ENCODE data around the gene LYRM4.

Gene LYRM4

DNA sequence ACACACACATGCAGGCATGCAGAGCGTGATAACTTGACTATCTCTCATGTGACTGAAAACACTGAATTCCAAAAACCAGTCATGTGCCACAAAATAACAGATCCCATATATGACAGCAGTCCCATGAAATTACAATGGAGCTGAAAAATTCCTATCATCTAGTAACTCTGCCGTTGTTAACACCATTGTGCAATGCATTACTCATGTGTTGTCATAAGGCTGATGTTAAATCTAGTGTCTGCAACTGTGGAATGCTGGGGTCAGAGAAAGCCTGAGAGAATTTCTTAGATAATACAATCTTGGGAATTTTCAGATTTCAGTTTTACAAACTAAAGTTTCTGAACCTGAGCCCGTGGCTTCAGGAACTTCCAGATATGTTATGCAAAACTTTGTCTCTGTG, 70.2 kb downstream of the LYRM4 start:
- H2AFZ ChIP-seq (ENCODE audit: low read depth, low read length): no peak overlapping the region
- no peaks in the 10 kb centered on the region for H3K79me2 ChIP-seq (ENCODE audit: low read length)
- H3K27ac ChIP-seq (ENCODE audit: low read length): no peak overlapping the region
- no peak for TF ChIP-seq EZH2phosphoT487 (IDR thresholded peaks at IDR 0.05; ENCODE audit: low read depth)
- TF ChIP-seq, protein P1, sequence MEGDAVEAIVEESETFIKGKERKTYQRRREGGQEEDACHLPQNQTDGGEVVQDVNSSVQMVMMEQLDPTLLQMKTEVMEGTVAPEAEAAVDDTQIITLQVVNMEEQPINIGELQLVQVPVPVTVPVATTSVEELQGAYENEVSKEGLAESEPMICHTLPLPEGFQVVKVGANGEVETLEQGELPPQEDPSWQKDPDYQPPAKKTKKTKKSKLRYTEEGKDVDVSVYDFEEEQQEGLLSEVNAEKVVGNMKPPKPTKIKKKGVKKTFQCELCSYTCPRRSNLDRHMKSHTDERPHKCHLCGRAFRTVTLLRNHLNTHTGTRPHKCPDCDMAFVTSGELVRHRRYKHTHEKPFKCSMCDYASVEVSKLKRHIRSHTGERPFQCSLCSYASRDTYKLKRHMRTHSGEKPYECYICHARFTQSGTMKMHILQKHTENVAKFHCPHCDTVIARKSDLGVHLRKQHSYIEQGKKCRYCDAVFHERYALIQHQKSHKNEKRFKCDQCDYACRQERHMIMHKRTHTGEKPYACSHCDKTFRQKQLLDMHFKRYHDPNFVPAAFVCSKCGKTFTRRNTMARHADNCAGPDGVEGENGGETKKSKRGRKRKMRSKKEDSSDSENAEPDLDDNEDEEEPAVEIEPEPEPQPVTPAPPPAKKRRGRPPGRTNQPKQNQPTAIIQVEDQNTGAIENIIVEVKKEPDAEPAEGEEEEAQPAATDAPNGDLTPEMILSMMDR (IDR thresholded peaks at IDR 0.05; ENCODE audit: low read depth, low read length): no peak
- peaks cover 14% of the 10 kb centered on the region for H3K4me1 ChIP-seq (ENCODE audit: low read length)
- H4K20me1 ChIP-seq (ENCODE audit: insufficient read depth, low read length): 0 out of 2 replicates have a peak, but pooled peaks cover 3% of the 10 kb centered on the region
- no peaks in the 10 kb centered on the region for H3K9me3 ChIP-seq (ENCODE audit: insufficient read depth, low read length)
- H3K4me3 ChIP-seq (ENCODE audit: low read length): no peak overlapping the region
- H3K27me3 ChIP-seq (ENCODE audit: low read depth, low read length): no peaks in the 10 kb centered on the region
- H3K4me2 ChIP-seq (ENCODE audit: low read length): no peak overlapping the region
- no peaks in the 10 kb centered on the region for H3K36me3 ChIP-seq (replicated peaks; ENCODE audit: low read depth, low read length)
- no peak overlapping the region for H3K9ac ChIP-seq (ENCODE audit: low read length)

DNA sequence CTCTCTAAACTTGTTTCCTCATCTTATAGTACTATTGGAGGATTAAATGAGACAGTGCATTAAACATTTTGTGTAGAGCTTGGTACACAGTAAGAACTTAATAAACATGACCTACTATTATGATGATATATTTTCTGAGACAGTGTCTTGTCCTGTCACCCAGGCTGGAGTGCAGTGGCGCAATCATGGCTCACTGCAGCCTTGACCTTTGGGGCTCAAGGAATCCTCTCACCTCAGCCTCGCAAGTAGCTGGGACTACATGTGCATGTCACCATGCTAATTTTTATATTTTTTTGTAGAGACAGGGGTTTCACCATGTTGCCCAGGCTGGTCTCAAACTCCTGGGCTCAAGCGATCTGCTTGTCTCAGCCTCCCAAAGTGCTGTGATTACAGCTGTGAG, 72.1 kb downstream of the LYRM4 start:
- TF ChIP-seq EZH2phosphoT487 (IDR thresholded peaks at IDR 0.05; ENCODE audit: low read depth): no peak
- TF ChIP-seq, protein P1 (IDR thresholded peaks at IDR 0.05; ENCODE audit: low read depth, low read length): no peak
- Histone ChIP-seq H3K9me3 (ENCODE audit: insufficient read depth, low read length) (no peaks in the 10 kb centered on the region), H3K4me2 (ENCODE audit: low read length) (no peak overlapping the region), H3K27ac (ENCODE audit: low read length) (no peak overlapping the region), H2AFZ (ENCODE audit: low read depth, low read length) (no peak overlapping the region), H3K79me2 (ENCODE audit: low read length) (no peaks in the 10 kb centered on the region), H3K4me3 (ENCODE audit: low read length) (no peak overlapping the region), H3K4me1 (ENCODE audit: low read length) (peaks cover 14% of the 10 kb centered on the region), H3K27me3 (ENCODE audit: low read depth, low read length) (no peaks in the 10 kb centered on the region), H3K36me3 (replicated peaks; ENCODE audit: low read depth, low read length) (no peaks in the 10 kb centered on the region), H4K20me1 (ENCODE audit: insufficient read depth, low read length) (0 out of 2 replicates have a peak, but pooled peaks cover 3% of the 10 kb centered on the region), H3K9ac (ENCODE audit: low read length) (no peak overlapping the region)

DNA sequence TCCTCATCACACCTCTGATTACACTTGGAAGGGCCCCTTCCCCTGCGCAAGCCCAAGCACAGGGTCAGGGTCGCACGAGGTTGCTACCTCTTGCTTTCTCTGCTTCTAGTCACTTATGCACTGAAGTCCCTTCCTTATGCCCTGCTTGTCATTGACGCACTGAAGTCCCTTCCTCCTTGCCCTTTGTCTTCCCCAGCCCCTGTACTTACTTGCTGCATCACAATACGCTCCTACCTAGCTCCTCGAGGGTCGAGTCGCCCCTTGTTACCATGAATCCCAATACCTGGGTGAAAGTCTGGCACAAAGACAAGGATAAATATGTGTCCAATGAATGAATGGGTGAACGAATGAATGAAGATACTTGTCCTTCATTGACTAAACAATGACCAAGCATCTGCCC, 75.9 kb downstream of the LYRM4 start:
- Histone ChIP-seq H3K4me2 (ENCODE audit: low read length) (no peak overlapping the region), H3K9ac (ENCODE audit: low read length) (no peak overlapping the region), H3K27me3 (ENCODE audit: low read depth, low read length) (no peaks in the 10 kb centered on the region), H2AFZ (ENCODE audit: low read depth, low read length) (no peak overlapping the region), H4K20me1 (ENCODE audit: insufficient read depth, low read length) (no peaks in the 10 kb centered on the region), H3K79me2 (ENCODE audit: low read length) (no peaks in the 10 kb centered on the region), H3K36me3 (replicated peaks; ENCODE audit: low read depth, low read length) (no peaks in the 10 kb centered on the region), H3K27ac (ENCODE audit: low read length) (no peak overlapping the region), H3K9me3 (ENCODE audit: insufficient read depth, low read length) (no peaks in the 10 kb centered on the region), H3K4me1 (ENCODE audit: low read length) (no peaks in the 10 kb centered on the region), H3K4me3 (ENCODE audit: low read length) (no peak overlapping the region)
- no peak for TF ChIP-seq EZH2phosphoT487 (IDR thresholded peaks at IDR 0.05; ENCODE audit: low read depth)
- TF ChIP-seq, protein P1 (IDR thresholded peaks at IDR 0.05; ENCODE audit: low read depth, low read length): no peak

DNA sequence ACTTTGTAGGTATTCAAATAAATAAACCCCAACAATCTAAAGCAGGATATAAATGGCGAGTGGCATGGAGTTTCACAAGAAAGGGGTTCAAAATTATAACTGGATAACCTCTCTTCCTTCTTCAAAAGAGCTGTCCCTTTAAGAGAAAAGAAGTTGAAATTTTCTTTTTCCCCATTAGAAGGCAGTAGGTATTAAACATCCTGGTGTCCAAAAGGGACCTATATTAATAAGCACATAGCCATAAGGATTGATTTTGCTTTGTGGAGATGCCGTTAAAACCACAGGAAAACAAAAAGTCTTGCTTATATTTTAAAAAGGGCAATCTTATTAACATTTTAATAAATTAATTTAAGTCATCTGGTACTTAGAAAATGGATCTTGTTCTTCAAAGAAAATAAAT, 76.5 kb downstream of the LYRM4 start:
- no peak overlapping the region for H3K4me3 ChIP-seq (ENCODE audit: low read length)
- no peaks in the 10 kb centered on the region for H3K36me3 ChIP-seq (replicated peaks; ENCODE audit: low read depth, low read length)
- H3K27ac ChIP-seq (ENCODE audit: low read length): no peak overlapping the region
- no peak overlapping the region for H3K9ac ChIP-seq (ENCODE audit: low read length)
- no peaks in the 10 kb centered on the region for H4K20me1 ChIP-seq (ENCODE audit: insufficient read depth, low read length)
- H3K4me1 ChIP-seq (ENCODE audit: low read length): no peaks in the 10 kb centered on the region
- no peaks in the 10 kb centered on the region for H3K79me2 ChIP-seq (ENCODE audit: low read length)
- TF ChIP-seq, protein P1 (IDR thresholded peaks at IDR 0.05; ENCODE audit: low read depth, low read length): no peak
- no peak for TF ChIP-seq EZH2phosphoT487 (IDR thresholded peaks at IDR 0.05; ENCODE audit: low read depth)
- no peaks in the 10 kb centered on the region for H3K27me3 ChIP-seq (ENCODE audit: low read depth, low read length)
- H3K4me2 ChIP-seq (ENCODE audit: low read length): no peak overlapping the region
- no peaks in the 10 kb centered on the region for H3K9me3 ChIP-seq (ENCODE audit: insufficient read depth, low read length)
- no peak overlapping the region for H2AFZ ChIP-seq (ENCODE audit: low read depth, low read length)
